SKM-1 treated with dmso at 0.1 percent for 144 hours (cell line): ENCODE data around the gene NUP160.
"Not testable (repeated sequence)": the region's sequence is repeated elsewhere in the genome, so short reads cannot be mapped to it uniquely, and the experiment has no call there.

Source experiments
- DNase-seq: peaks from one replicate; lab custom pipeline; 2025; ENCODE audit not compliant: unreplicated experiment; lab: John Stamatoyannopoulos, UW

NUP160 gene

GRCh38 chr11:47847892-47848699, at the start of gene NUP160:
Gene NUP160, minus strand, starts transcription at chr11:47848350. Its CDS starts 32 bp downstream, at chr11:47848318.
- peak; percentile 61 for DNase-seq

GRCh38 chr11:47896199-47896598, 48.0 kb upstream of the NUP160 start:
- no peak for DNase-seq

GRCh38 chr11:47895035-47895434, 46.9 kb upstream of the NUP160 start:
- DNase-seq, result no peak

- DNase-seq, result not testable (repeated sequence)
Observed at GRCh38 chr11:47892546-47893276, 44.6 kb upstream of the NUP160 start.

- no peak for DNase-seq
Observed at GRCh38 chr11:47891886-47892285, 43.7 kb upstream of the NUP160 start.

- DNase-seq, result no peak
Observed at GRCh38 chr11:47889714-47890441, 41.7 kb upstream of the NUP160 start.

GRCh38 chr11:47887910-47888569, 39.9 kb upstream of the NUP160 start:
- DNase-seq, result no peak

GRCh38 chr11:47886096-47886495, 37.9 kb upstream of the NUP160 start:
- no peak for DNase-seq

- DNase-seq, result not testable (repeated sequence)
Observed at GRCh38 chr11:47882437-47882836, 34.3 kb upstream of the NUP160 start.

- no peak for DNase-seq
Observed at GRCh38 chr11:47881145-47881544, 33.0 kb upstream of the NUP160 start.

- DNase-seq, result no peak
Observed at GRCh38 chr11:47879259-47880158, 31.4 kb upstream of the NUP160 start.

- not testable (repeated sequence) for DNase-seq
Observed at GRCh38 chr11:47875858-47876257, 27.7 kb upstream of the NUP160 start.

GRCh38 chr11:47870404-47870803, 22.3 kb upstream of the NUP160 start:
- DNase-seq, result no peak

- no peak for DNase-seq
Observed at GRCh38 chr11:47869544-47870393, 21.6 kb upstream of the NUP160 start.

GRCh38 chr11:47867823-47868222, 19.7 kb upstream of the NUP160 start:
- DNase-seq, result no peak

GRCh38 chr11:47866892-47867291, 18.7 kb upstream of the NUP160 start:
- not testable (repeated sequence) for DNase-seq

- DNase-seq, result no peak
Observed at GRCh38 chr11:47864901-47865300, 16.8 kb upstream of the NUP160 start.

GRCh38 chr11:47863898-47864430, 15.8 kb upstream of the NUP160 start:
- no peak for DNase-seq
